PC-9 (cell line): ENCODE measurements around the gene GATB.

Experiments
- CTCF ChIP-seq: fragments of 200-600 bp; sonication (generic); conservative IDR thresholded peaks from 2 replicates; pipeline ENCODE4 v1.6.1; 2017; ENCODE audit warnings: mixed run types, antibody characterized with exemption, mild to moderate bottlenecking, moderate library complexity
- EZH2 ChIP-seq: fragments of 200-600 bp; sonication (generic); IDR thresholded peaks from 2 replicates; pipeline ENCODE4 v1.8.0; 2017; ENCODE audit warnings: antibody characterized with exemption, low read depth

GRCh38 chr4:151717314-151717713, 43.5 kb downstream of the GATB start:
- TF ChIP-seq CTCF (no peak), EZH2 (no peak)
